Activated T-cell treated with anti-CD3 and anti-CD28 coated beads, Interleukin-2, amount 50 U/mL, for 24 hours (primary cell): ENCODE measurements around the gene RAPGEFL1.
A peak's percentile ranks its signal among the peaks of the same experiment; 100 is the strongest.
"Not testable (repeated sequence)": the region's sequence is repeated elsewhere in the genome, so short reads cannot be mapped to it uniquely, and the experiment has no call there.

Experiments used
- DNase-seq: peaks from one replicate; pipeline ENCODE4 v3.0.0-alpha.2; 2020
- H3K27ac Mint-ChIP-seq: 2 replicates; pipeline ENCODE4 v1.8.0; 2020; ENCODE audit warnings: mild to moderate bottlenecking, mixed read lengths
- H3K27me3 Mint-ChIP-seq: 2 replicates; pipeline ENCODE4 v1.8.0; 2020; ENCODE audit warnings: mixed read lengths
- H3K36me3 Mint-ChIP-seq: 2 replicates; pipeline ENCODE4 v1.8.0; 2020; ENCODE audit warnings: low read depth, mixed read lengths
- H3K4me1 Mint-ChIP-seq: 2 replicates; pipeline ENCODE4 v1.8.0; 2020; ENCODE audit warnings: low read depth, mixed read lengths
- H3K4me3 Mint-ChIP-seq: 2 replicates; pipeline ENCODE4 v1.8.0; 2020; ENCODE audit warnings: mild to moderate bottlenecking, moderate library complexity, mixed read lengths
- H3K9me3 Mint-ChIP-seq: 2 replicates; pipeline ENCODE4 v1.8.0; 2020; ENCODE audit warnings: mixed read lengths

The RAPGEFL1 gene

GRCh38 chr17:40180694-40181093 is 3.4 kb downstream of the RAPGEFL1 start:
- Mint-ChIP-seq H3K27ac (no peak overlapping the region), H3K4me1 (peaks cover 15% of the 10 kb centered on the region), H3K4me3 (no peak overlapping the region), H3K9me3 (no peaks in the 10 kb centered on the region), H3K36me3 (peaks cover 17% of the 10 kb centered on the region), H3K27me3 (no peaks in the 10 kb centered on the region)
- no peak for DNase-seq

GRCh38 chr17:40181205-40181604 is 3.9 kb downstream of the RAPGEFL1 start:
- H3K4me3 Mint-ChIP-seq: no peak overlapping the region
- peaks cover 13% of the 10 kb centered on the region for H3K4me1 Mint-ChIP-seq
- no peaks in the 10 kb centered on the region for H3K9me3 Mint-ChIP-seq
- H3K27me3 Mint-ChIP-seq: no peaks in the 10 kb centered on the region
- peaks cover 12% of the 10 kb centered on the region for H3K36me3 Mint-ChIP-seq
- no peak for DNase-seq
- H3K27ac Mint-ChIP-seq: no peak overlapping the region

- Mint-ChIP-seq H3K27ac (no peak overlapping the region), H3K4me3 (no peak overlapping the region), H3K27me3 (no peaks in the 10 kb centered on the region), H3K9me3 (no peaks in the 10 kb centered on the region), H3K4me1 (peaks cover 3% of the 10 kb centered on the region), H3K36me3 (peaks cover 2% of the 10 kb centered on the region)
- DNase-seq: no peak
These were observed 5.3 kb downstream of the RAPGEFL1 start for GRCh38 chr17:40182606-40183005.

GRCh38 chr17:40187238-40187637 is 10.0 kb downstream of the RAPGEFL1 start:
- Mint-ChIP-seq H3K9me3 (no peaks in the 10 kb centered on the region), H3K27ac (peak overlapping the region; percentile 5), H3K36me3 (peaks cover 2% of the 10 kb centered on the region), H3K4me3 (no peak overlapping the region), H3K27me3 (peaks cover 2% of the 10 kb centered on the region), H3K4me1 (peaks cover 10% of the 10 kb centered on the region)
- no peak for DNase-seq

- Mint-ChIP-seq H3K9me3 (no peaks in the 10 kb centered on the region), H3K27me3 (peaks cover 2% of the 10 kb centered on the region), H3K36me3 (peaks cover 9% of the 10 kb centered on the region), H3K27ac (no peak overlapping the region), H3K4me1 (peaks cover 10% of the 10 kb centered on the region), H3K4me3 (no peak overlapping the region)
- no peak for DNase-seq
These were observed 11.4 kb downstream of the RAPGEFL1 start for GRCh38 chr17:40188694-40189093.

- peaks cover 10% of the 10 kb centered on the region for H3K4me1 Mint-ChIP-seq
- H3K27me3 Mint-ChIP-seq: peaks cover 2% of the 10 kb centered on the region
- H3K36me3 Mint-ChIP-seq: peaks cover 11% of the 10 kb centered on the region
- H3K9me3 Mint-ChIP-seq: no peaks in the 10 kb centered on the region
- peak; percentile 47 for DNase-seq
- peak overlapping the region; percentile 84 for H3K4me3 Mint-ChIP-seq
- no peak overlapping the region for H3K27ac Mint-ChIP-seq
These were observed 13.1 kb downstream of the RAPGEFL1 start for GRCh38 chr17:40190197-40191021.

GRCh38 chr17:40191237-40192208 is 14.3 kb downstream of the RAPGEFL1 start:
- Mint-ChIP-seq H3K4me3 (peak overlapping the region; percentile 84), H3K4me1 (peaks cover 10% of the 10 kb centered on the region), H3K36me3 (peaks cover 11% of the 10 kb centered on the region), H3K27ac (peak overlapping the region; percentile 71), H3K27me3 (peaks cover 2% of the 10 kb centered on the region), H3K9me3 (no peaks in the 10 kb centered on the region)
- peak; percentile 80 for DNase-seq

- Mint-ChIP-seq H3K9me3 (no peaks in the 10 kb centered on the region), H3K4me1 (peaks cover 10% of the 10 kb centered on the region), H3K4me3 (no peak overlapping the region), H3K27ac (no peak overlapping the region), H3K36me3 (peaks cover 11% of the 10 kb centered on the region), H3K27me3 (peaks cover 10% of the 10 kb centered on the region)
- no peak for DNase-seq
These were observed 15.7 kb downstream of the RAPGEFL1 start for GRCh38 chr17:40192961-40193360.

GRCh38 chr17:40194821-40195220 is 17.6 kb downstream of the RAPGEFL1 start:
- Mint-ChIP-seq H3K27ac (no peak overlapping the region), H3K9me3 (no peaks in the 10 kb centered on the region), H3K4me3 (no peak overlapping the region), H3K36me3 (peaks cover 11% of the 10 kb centered on the region), H3K27me3 (peaks cover 16% of the 10 kb centered on the region), H3K4me1 (peaks cover 10% of the 10 kb centered on the region)
- no peak for DNase-seq

- Mint-ChIP-seq H3K27me3 (peaks cover 14% of the 10 kb centered on the region), H3K9me3 (no peaks in the 10 kb centered on the region), H3K36me3 (peaks cover 9% of the 10 kb centered on the region), H3K4me3 (no peak overlapping the region), H3K27ac (no peak overlapping the region), H3K4me1 (peaks cover 4% of the 10 kb centered on the region)
- DNase-seq: no peak
These were observed 20.3 kb downstream of the RAPGEFL1 start for GRCh38 chr17:40197550-40197949.

- Mint-ChIP-seq H3K4me3 (peak overlapping the region; percentile 62), H3K27me3 (peaks cover 14% of the 10 kb centered on the region)
- DNase-seq: peak; percentile 47
- H3K36me3 Mint-ChIP-seq, H3K9me3 Mint-ChIP-seq, H3K4me1 Mint-ChIP-seq, H3K27ac Mint-ChIP-seq: not testable (repeated sequence)
These were observed 20.7 kb downstream of the RAPGEFL1 start for GRCh38 chr17:40197965-40198456.

- H3K36me3 Mint-ChIP-seq: peaks cover 3% of the 10 kb centered on the region
- DNase-seq: no peak
- no peaks in the 10 kb centered on the region for H3K9me3 Mint-ChIP-seq
- H3K27me3 Mint-ChIP-seq: peaks cover 14% of the 10 kb centered on the region
- H3K4me1 Mint-ChIP-seq: peaks cover 4% of the 10 kb centered on the region
- H3K27ac Mint-ChIP-seq: no peak overlapping the region
- peak overlapping the region; percentile 62 for H3K4me3 Mint-ChIP-seq
These were observed 21.3 kb downstream of the RAPGEFL1 start for GRCh38 chr17:40198576-40198975.

- no peaks in the 10 kb centered on the region for H3K9me3 Mint-ChIP-seq
- DNase-seq: no peak
- peaks cover 4% of the 10 kb centered on the region for H3K4me1 Mint-ChIP-seq
- no peaks in the 10 kb centered on the region for H3K36me3 Mint-ChIP-seq
- no peak overlapping the region for H3K27ac Mint-ChIP-seq
- no peak overlapping the region for H3K4me3 Mint-ChIP-seq
- H3K27me3 Mint-ChIP-seq: peaks cover 4% of the 10 kb centered on the region
These were observed 25.9 kb downstream of the RAPGEFL1 start for GRCh38 chr17:40203131-40203530.

GRCh38 chr17:40206193-40206592 is 28.9 kb downstream of the RAPGEFL1 start:
- H3K4me1 Mint-ChIP-seq, H3K27me3 Mint-ChIP-seq, DNase-seq, H3K36me3 Mint-ChIP-seq, H3K27ac Mint-ChIP-seq, H3K4me3 Mint-ChIP-seq, H3K9me3 Mint-ChIP-seq: not testable (repeated sequence)
